Fibroblast of mammary gland (primary cell): ENCODE measurements around the gene FMC1.
A peak's percentile ranks its signal among the peaks of the same experiment; 100 is the strongest.

Experiments used
- DNase-seq: peaks from one replicate; pipeline ENCODE4 v3.0.0-alpha.2; 2010; ENCODE audit warnings: low read depth
- H3K4me3 ChIP-seq: 2 replicates; pipeline ENCODE4 v1.5.1; 2011; ENCODE audit warnings: low read depth, mild to moderate bottlenecking, low read length, moderate library complexity; ENCODE audit not compliant: control insufficient read depth
- CTCF ChIP-seq: conservative IDR thresholded peaks from 2 replicates; pipeline ENCODE4 v1.5.1; 2011; ENCODE audit warnings: low read depth, low read length, inconsistent platforms; ENCODE audit not compliant: control insufficient read depth, insufficient read depth

Gene FMC1

DNA sequence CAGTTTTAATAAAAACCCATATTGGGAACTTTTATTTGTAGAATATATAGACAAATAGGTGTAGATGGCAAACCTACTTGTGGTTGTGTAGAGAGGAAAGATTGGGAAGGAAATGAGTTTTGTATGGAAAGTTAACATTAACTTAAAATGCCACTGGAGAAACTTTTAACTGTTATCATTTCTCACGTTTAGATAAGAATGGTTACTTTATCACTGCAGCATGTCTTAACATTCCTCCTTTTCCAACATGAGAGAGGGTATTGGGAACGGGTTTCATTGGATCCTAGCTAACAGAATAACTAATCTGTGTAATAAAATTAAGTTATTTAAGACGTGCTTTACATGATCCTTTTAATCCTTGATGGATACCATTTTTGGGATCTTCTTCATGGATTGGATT lies 20.4 kb downstream of the FMC1 start:
- DNase-seq, result no peak
- peak overlapping the region; percentile 78 for H3K4me3 ChIP-seq
- TF ChIP-seq CTCF, result no peak

DNA sequence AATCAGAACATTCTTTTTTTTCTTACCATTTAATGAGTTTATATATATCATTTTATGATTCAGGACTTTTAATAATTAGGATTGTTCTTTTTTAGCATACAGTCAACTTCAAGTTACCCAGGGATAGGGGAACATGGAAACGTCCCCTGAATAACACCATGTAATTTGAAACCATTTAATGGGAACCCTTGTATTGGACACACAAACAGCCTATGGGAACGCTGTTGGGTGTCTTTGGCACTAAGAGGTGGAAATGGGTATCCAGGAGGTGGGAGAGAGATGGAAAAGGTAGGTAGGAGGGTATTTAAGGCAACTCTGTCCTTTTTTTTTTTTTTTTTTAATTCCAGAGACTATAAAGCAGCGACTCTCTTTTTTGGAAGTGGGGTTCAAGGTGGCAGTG lies 21.2 kb downstream of the FMC1 start:
- no peak overlapping the region for H3K4me3 ChIP-seq
- TF ChIP-seq CTCF, result no peak
- DNase-seq, result peak; percentile 31

GRCh38 chr7:139362981-139363380 lies 21.8 kb downstream of the FMC1 start:
- H3K4me3 ChIP-seq, result no peak overlapping the region
- DNase-seq, result no peak
- TF ChIP-seq CTCF, result no peak

GRCh38 chr7:139365336-139365735 lies 24.2 kb downstream of the FMC1 start:
- no peak overlapping the region for H3K4me3 ChIP-seq
- TF ChIP-seq CTCF, result no peak
- DNase-seq, result no peak

- no peak overlapping the region for H3K4me3 ChIP-seq
- no peak for TF ChIP-seq CTCF
- DNase-seq, result no peak
These were observed 25.3 kb downstream of the FMC1 start for GRCh38 chr7:139366400-139366799.

- no peak for DNase-seq
- no peak overlapping the region for H3K4me3 ChIP-seq
- no peak for TF ChIP-seq CTCF
These were observed 26.5 kb downstream of the FMC1 start for GRCh38 chr7:139367438-139368155.
